Measurements from ENCODE around the gene DCP2.

The DCP2 gene

DNA sequence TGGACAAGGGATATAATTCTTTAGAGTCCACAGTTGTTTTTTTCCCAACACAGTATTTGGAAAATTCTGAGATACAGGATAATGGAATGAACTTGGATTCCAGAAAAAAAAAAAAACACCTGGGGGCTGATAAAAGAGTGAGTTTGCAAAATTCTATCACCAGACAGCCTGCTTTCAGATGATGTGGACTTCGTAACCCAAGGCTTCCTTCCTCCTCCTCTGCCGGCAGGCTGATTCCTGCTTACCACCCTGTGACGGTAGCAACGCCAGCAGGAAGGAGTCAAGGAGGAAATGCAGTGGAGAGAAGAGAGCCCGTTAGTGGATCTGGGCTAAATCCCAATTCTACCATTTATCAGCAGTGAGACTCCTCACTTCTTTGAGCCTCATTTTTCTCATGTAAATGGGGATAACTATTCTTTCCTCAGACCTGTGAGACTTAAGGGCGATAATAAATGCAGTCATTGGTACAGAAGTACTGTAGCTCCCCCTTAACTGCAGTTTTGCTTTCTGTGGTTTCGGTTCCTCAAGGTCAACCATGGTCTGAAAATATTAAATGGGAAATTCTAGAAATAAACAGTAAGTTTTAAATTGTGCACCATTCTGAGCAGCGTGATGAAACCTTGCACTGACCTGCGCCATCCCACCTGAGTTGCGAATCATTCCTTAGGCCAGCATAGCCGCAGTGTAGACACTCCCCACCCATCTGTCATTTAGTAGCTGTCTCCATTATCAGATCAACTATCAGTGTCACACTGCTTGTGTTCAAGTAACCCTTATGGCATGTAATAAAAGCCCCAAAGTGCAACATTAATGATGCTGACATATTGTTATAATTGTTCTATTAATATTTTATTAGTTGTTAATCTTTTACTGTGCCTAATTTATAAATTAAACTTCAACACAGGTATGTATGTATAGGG, 71.4 kb downstream of the DCP2 start:
- no peak for DNase-seq (ENCODE audit: low read depth)

DNA sequence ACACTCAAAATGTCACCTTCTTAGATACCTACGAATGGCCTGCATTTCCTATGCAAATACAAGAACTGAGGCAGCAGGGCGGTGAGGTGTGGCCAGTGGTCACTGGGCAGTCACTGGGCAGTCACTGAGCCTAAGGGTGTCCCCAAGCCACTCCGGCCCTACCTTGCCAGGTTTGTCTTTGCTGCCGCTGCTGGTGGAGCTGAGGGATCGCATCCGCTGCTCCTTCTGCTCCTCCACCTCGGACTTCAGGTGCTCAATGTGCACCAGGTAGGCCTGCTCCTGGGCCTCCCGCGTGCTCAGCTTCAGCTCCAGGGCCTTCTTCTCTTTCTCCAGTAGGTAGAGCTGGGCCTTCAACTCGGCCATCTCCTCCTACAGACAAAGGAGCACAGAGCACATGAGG, 72.3 kb downstream of the DCP2 start:
- DNase-seq (ENCODE audit: low read depth), result no peak

DNA sequence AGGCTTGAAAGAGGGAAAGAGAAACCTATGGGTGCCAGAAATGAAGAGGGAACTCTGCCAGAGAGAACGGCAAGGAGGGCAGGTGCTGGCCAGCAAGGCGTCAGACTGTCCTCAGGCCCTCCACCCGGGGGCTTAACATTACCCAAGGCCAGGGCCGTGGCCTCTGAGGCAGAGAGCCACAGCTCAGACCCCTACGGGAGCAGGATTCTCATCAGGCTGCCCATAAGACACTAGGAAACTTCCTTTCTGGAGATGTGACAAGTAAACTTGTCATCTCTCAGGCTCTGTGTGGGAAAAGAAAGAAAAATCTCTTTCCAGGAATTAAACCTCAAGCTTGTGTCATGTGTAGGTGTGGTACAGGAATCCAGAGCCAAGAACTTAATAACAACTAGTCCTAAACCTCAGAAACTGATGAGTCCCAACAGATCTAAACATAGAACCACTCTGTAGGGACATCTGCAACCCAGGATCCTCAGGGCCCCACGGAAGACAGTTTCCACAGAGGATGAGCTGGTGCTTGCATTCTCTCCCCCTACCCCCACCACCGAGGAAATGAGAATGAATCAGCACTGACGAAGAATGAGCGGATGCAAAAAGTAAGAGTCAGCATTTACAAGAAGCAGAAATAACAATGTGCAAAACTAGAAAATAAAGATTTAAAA, 74.3 kb downstream of the DCP2 start:
- DNase-seq (ENCODE audit: low read depth), result peak; percentile 82

DNA sequence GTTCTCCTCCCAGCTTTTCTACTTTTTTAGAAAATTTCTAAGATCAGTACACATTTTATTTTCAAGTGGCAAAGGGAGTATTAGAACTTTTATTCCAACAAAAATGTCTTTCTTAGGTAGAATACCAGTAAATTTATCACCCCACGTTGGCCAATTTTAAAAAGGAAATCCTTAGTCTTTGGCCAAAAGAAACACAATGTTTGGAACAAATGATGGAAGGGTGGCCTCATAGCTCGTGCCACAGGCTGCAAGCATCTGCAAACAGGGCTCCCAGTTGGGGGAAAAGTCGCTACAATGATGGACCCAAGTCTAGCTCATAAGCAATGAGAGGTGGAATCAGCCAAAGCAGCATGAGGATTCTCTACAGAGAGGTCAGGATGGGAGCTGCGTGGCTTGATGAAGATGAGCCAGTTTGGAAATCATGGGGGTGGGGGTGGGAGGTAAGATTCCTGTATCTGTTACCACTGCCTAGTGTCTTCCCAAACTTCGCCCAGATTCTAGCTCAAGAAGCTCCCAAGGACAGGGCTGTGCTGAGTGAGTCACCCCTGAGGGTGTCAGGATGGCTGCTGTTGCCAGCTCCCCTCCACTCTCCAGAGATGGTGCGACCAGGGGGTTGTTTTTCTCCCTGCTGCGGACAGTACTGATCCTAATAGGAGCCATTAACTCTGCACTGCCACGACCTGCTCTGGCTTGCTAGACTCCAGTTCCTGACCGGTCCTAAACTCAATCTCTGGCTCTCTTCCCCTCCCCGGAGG, 75.6 kb downstream of the DCP2 start:
- peak; percentile 55 for DNase-seq (ENCODE audit: low read depth)

DNA sequence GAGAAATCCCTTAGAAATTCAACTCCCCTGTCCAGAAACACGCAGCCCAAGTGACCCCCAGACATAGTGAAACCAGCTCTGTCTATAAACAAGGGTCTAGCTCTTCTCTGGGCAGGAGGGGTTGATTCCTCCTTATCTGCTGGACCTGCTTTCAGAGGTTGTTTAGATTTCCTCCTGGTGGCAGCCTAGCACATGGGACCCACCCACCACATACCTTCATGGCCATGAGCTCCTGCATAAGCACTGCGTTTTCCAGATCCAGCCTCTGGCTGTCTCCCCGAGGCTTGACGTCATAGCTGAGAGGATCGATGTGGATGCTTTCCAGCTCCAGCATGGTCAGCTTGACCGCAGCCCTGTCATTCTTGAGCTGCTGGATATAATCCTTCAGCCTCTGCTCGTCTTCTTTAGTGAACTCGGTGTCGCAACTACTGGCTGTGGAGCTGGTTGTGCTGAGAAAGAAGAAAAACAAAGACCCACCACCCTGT, 77.0 kb downstream of the DCP2 start:
- DNase-seq (ENCODE audit: low read depth), result no peak

DNA sequence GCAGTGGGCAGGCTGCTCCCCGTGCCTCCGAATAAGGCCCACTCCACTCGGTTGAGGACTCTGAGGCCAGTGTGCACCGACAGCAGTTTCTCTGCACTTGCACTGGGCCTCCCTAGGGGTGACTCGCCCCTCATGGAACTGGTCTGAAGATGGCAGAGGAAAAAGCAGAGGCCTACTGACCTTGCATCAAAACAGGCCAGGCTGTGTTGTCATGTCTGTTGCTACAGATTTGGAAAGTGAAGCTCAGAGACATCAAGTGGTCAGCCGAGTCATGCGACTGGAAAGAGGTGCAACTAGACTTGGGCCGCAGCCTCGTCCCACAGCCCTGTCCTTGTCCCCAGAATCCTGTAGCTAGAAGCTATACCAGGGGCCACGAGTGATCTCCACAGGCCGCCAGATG, 78.3 kb downstream of the DCP2 start:
- DNase-seq (ENCODE audit: low read depth), result no peak

DNA sequence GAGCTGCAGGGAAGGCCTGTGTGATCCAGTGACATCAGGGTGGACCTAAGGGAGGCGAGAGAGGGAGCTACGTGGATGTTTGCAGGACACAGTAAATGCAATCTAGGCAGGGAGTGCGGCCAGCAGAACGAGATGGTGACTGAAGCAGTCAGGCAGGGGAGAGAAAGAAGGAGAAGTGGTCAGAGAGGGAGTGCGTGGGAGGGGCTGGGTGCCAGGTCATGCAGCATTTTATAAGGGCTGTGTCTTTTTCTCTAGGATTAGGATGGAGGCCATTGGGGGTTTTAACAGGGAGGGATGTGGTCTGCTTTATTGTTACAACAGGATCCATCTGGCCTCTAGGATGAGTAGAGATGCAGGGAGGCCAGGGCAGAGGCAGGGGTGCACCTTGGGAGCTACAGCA, 80.4 kb downstream of the DCP2 start:
- no peak for DNase-seq (ENCODE audit: low read depth)

DNA sequence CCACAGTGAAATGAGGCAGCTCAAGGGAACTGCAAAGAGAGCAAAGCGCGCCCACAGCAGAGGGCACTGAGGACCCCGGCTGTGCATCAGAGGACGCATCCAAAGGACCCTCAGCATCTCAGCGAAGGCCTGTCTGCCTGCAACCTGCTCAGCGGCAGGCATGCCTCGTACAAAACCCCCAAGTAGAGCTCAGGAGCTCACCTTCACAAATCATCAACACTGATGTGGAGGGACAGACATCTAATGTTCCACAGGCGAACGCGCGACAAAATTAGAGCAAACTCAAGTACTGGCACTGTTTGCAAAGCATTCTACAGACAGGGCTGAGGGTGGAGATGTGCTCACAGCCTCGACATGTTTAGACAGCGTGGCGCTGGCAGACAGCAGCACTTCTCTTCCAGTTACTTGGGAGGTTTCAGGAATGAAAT, 81.0 kb downstream of the DCP2 start:
- DNase-seq (ENCODE audit: low read depth), result no peak

DNA sequence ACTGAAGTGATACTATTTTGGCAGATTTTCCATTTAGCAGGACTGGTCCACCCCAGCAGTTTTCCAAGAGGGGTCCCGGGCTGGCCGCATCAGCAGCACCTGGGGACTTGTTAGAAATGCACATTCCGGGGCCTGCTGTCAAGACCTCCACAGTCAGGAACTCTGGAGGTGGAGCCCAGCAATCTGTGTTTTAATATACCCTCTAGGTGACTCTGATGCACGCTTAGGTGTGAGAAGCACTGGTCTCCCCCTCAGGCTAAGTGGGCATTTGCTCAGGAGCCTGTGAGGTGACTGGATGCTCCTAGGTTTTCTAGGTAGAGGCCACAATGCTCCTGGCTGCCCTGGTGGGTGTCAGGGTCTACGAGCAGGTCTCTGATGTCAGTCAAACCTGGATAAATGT, 81.7 kb downstream of the DCP2 start:
- DNase-seq (ENCODE audit: low read depth), result no peak

DNA sequence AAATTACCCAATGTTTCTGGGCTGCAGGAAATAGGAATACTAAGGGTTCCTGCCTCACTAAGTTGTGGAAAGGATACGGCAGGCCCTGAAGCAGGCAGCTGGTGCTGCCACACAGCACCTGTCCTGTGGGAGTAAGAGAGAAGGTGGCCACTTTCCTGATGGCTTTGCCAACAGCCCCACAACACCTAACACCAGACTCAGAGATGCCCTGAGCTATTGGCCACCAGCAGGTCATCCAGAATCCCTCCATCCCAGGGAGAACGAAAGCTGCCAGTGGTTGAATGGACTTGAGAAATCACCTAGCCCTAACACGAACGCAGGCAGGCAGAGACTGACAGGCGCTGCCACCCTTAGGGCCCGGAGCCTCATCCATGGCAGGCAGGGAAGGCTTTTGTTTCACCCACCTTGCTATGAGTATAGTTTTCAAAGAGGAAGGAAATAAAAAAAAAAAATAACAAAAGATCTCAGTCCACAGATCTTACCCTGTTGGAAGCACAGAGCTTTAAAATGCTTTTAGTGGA, 82.2 kb downstream of the DCP2 start:
- no peak for DNase-seq (ENCODE audit: low read depth)

DNA sequence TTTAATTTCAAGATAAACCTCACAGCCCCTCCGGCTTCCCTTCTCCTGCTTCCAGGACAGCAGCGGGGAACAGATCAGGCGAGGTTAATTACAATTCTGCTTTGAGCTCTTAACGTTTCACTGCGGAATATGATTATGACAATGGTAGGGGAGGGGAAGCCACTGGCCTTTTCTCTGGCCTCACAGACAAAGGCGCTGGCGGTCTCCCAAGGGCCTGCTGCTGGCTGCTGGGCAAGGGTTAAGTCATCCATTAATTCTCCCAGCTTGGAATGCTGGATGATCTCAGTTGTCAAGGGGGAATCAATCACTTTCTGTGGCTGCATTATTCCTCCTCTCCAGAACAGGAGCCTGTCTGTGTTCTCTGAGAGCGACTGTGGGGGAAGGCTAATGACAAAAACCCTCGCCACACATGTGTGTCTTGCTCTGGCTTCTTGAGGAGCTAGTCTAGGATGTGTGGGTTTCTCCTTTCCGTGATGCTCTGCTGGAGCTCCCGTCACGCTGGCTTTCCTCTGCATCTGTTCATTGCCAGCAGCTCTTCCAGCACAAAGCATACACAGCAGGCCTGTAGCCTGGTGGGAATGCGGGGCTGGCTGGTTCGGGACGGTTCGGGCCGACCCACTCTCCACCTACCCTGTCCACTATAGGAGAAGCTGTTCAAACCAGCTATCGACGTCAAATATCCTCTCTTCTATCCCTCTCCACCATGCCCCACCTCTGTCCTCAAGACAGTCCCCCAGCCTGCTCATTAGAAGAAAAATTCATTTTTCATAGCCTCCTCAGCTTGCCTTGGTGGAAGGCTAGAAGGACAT, 82.8 kb downstream of the DCP2 start:
- DNase-seq (ENCODE audit: low read depth), result peak; percentile 30

DNA sequence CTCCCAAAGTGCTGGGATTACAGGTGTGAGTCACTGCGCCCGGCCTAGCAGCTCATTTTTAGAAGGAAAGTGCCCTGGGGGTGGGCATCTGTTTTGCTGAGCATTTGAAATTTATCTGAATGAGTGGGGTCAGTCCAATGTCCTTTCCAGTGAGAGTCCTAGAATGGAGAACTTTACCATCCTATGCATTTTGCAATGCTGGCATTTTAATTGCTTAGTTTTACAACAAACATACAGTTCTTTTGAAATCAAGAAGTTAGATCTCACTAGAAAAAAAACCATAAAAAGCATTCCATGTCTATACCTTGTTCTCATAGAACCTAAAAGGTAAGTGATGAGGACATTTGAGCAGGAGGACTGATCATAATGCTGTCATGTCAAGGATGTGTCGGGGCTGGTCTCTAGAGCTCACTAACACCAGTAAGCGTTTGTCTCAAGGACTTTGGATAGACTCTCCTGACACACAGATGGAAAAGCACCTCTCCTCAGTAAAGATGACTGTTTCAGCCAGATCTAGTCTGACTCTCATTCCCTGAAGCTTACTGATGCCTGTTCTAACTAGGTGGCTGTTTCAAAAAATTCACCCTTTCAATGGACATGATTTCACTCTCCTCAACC, 83.9 kb downstream of the DCP2 start:
- no peak for DNase-seq (ENCODE audit: low read depth)

DNA sequence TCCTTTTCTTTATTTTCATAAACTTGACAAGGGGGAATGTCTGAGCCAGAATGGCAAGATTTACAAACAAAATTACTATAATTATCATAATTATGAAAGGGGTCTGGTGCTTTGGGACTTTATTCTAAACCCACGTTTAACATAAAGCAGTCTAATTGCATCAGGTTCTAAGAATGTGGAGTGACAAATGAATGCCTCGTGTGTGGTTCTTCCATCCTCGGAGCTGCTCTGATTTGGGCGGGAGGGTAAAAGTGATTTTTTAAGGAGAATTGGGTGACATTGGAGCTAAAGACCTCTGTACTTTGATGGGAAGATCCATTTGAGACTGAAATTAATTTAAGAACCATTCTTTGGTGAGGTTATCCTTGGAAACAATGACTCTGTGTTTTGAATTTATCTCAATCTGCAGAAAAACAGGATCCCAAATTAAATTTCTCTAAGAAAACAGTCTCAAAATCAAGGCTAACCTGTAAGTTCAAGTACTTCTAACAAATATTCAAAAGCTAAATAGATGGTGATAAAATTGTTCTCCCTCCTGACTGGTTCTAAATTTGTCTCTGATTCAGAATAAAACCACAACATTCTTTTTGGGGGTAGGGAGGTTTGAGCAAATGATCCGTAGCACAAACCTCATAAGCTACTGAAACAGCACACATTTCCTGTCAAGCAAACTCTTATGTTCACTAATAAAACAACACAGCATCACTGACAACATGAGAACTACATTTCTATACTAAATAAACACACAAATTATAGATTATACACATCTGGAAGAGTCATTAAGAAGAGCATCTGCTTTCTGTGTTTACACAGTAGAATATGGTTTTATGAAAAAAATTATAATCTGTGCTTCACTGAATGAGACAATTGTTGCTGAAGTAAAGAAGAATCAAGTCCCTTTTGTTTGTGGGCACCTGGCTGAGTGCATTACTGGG, 85.5 kb downstream of the DCP2 start:
- peak; percentile 83 for DNase-seq (ENCODE audit: low read depth)

DNA sequence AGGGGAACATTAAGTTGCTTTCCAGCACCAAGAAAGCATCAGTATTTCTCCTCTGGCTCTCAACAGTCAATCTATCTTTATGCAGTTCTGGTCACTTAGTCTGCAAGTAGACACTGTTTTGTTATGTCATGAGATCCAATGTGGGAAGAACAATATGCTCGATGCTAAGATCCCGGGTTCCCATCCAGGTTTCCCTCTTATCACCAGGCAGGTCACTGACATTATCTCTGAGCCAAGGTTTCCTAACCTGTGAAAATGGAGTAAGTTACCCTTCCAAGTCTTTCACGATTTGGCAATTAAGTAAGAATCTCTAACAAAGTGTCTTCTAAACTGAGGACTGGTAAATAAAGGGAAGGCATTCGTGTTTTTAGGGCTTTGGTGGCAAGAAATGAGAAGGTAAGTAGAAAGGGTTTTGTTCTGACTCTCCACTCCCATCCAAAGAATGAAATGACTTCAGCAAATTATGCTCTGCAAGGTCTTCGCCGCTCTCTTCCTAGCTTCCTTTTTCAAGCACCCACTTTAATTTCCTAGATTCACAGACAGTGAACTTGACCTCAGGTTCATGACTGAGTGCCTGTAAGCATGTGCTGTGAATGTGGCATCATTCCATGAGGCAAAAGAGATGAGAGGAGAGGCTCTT, 86.4 kb downstream of the DCP2 start:
- DNase-seq (ENCODE audit: low read depth), result no peak

DNA sequence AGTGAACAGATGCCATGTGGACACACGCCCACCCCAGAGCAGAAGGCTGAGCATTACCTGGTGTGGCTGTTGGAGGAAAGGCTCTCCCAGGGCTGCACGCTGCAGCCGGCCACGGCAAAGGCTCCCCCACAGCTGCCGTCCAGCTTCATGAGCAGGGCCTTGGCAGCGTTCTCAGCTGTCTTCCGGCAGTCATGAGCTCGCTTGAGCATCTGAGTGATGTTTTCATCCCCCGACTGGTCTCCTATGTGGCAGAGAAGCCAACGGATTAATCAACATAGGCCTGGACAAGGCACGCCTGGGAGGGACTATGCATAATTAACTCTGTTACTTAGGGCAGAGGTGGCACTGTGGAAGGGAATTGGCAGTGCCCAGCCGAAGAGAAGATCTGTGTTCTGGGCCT, 87.3 kb downstream of the DCP2 start:
- no peak for DNase-seq (ENCODE audit: low read depth)

DNA sequence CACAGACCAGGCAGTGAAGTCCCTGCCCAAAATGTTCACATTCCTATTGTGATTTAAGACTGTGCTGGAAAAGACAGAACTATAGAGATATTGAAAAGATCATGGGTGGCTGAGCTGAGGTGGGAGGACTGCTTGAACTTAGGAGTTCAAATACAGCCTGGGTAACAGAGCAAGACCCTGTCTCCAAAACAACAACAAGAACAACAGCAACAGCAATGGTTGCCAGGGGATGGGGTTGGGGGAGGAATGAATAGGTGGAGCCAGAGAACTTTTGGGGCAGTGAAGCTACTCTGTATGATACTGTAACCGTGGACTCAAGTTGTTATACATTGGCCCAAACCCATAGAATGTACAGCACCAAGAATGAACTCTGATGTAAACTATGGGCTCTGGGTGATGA, 88.2 kb downstream of the DCP2 start:
- no peak for DNase-seq (ENCODE audit: low read depth)

DNA sequence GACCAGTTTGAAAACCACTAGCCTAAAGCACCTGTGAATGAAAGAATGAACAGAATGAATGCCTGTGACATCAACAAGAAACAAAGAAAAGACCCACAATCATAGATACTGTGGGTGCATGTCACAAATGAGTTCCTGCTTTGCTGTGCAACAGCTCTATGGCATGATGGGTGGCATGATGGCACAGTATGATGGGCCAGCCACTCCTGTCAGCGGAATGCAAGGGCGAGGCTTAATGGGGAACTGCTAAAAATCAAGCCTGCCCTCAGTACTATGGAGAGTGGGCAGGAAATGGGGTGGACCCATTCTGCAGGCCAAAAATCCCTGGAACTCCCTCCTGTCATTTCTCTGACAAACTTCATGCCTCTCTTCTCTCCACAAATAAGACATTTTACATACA, 89.0 kb downstream of the DCP2 start:
- DNase-seq (ENCODE audit: low read depth), result no peak

DNA sequence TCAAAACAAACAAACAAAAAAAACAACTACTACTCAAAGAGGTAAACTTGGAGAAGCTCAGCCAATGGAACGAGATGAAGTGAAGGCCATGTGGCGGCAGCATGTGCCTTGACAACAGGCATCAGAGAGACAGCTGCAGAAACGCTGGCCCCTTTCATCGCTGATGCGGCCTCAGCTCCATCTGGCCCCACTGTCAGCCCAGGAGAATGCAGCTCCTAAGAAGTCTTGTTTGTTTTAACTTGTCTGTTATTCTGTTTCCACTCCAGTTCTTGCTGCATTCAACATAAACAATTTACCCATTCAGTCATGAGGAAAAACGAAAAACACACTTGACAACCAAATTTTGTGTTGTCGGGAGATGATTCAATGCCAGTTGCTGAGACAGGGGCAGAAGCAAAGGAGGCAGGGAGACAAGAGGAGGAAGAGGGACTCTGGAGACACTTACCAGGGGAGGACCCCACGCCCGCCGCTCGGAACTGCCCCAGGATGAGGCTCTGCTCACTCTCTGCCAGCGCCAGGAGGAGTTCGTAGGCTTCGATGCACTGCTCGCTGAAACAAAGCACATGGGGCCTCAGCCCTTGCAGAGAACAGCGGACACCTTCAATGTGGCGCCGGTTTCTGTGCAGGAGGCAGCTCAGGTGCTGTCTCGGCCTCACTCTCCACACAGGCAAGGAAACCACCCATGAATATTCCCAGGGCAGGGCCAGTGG, 91.2 kb downstream of the DCP2 start:
- DNase-seq (ENCODE audit: low read depth), result no peak

DNA sequence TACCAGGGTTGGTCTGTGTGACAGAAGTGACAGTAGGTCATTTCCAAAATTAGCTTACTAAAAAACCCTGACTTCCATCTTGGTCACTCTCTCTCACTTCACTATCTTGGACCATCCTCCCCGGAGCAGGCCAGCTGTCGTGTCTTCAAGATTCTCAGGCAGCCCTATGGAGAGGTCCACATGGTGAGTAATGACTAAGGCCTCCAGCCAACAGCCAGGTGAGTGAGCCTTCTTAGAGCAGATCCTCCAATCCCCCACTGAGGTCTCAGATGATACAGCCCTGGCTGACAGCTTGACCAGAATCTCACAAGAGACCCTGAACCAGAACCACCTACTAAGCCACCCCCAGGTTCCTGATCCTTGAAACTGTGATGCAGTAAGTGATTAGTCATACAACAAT, 92.0 kb downstream of the DCP2 start:
- DNase-seq (ENCODE audit: low read depth), result no peak

Data from EH (cell line).